Stimulated activated CD4-positive, alpha-beta T cell treated with anti-CD3 and anti-CD28 coated beads, Interleukin-15, amount 100 ng/mL, for 1 hour (primary cell): Measurements from ENCODE around the gene NMNAT2.

Experiments used
- DNase-seq, 2 donors: peaks; one replicate each; pipeline ENCODE4 v3.0.0-alpha.2; 2020; ENCODE audit warnings: low read depth in 1 of 2, low spot score in 1 of 2

The NMNAT2 gene

GRCh38 chr1:183315991-183316758, 102.0 kb downstream of the NMNAT2 start:
- no peak for DNase-seq

GRCh38 chr1:183313063-183313462, 105.1 kb downstream of the NMNAT2 start:
- DNase-seq: no peak

DNA sequence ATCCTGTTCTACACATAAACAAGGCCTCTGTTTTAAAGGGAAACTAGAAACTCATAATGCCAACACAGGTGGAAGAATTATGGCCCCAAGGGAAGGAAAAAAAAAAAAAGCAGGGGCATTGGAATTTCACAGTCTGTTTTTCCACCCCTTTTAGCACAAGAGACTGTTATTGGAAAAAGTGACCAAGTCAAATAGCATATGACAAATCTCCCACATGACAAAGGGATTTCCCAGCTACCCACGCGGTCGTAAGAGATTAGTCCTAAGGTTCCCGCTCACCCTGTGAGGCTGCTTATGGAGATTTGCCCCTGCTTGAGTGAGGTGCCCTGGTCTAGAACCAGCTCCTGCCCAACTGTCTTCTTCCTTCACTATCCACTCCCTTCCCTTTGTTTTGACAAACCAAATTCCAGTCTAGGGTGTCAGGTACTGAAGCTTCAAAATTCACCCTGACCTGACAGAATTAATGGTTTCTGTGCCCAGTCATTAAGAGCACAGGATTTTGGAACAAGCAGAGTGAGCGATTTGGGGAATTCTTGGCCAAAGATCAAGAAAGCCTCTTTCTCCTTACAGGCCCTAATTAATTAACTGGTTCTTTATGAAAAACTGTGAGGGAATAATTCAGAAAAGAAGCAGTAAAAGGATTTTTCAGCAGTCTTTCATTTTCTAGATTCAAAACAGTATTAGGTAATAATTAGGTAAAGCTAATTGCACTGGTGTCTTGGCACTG, 107.3 kb downstream of the NMNAT2 start:
- DNase-seq: no peak

DNA sequence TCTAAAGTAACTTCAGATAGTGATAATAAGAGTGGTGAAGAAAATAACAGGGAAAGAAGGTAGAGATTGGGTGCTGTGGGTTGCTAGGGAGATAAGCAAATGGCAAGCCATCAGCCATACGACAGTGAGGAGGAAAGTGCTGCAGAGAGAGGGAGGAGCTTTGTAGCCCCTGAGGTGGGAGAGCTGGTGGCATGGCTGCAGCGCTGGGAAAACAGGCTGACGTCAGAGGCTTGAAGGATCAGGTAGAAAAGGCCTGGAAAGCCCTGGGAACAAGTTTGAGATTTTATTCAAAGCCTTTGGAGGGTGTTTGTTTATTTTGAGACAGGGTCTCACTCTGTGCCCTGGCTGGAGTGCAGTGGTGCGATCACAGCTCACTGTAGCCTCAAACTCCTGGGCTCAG, 109.5 kb downstream of the NMNAT2 start:
- no peak for DNase-seq

DNA sequence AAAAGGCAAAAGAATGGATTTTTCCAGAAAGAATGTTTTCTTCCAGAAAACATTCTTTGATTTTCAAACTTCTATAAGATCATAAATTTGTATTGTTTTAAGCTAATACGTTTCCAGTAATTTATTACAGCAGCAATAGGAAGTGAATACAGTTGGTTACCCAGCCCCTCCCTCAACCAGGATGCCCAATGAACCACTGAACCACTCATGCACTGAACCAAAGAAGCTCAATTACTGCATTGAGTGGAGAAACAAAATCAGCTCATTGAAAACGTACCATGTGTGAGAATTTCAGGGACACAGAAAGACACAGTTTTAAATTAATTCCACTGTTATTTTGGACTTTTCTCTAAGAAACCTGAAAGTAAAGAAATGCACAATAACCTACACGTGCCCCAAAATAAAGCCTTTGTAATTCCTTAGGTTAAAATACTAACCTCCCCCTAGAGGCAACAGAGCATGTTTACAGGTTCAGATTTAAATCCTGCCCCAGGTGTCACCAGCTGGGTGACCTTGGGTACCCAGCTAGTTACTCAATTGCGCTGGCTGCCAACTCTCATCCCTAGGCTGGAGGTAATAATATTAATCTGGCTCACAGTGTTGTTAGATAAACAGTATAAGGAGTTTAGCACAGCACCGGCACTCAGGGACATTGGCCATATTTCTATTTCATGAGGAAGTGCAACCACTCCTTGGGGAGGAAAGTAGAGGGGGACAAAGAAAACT, 111.7 kb downstream of the NMNAT2 start:
- no peak for DNase-seq

DNA sequence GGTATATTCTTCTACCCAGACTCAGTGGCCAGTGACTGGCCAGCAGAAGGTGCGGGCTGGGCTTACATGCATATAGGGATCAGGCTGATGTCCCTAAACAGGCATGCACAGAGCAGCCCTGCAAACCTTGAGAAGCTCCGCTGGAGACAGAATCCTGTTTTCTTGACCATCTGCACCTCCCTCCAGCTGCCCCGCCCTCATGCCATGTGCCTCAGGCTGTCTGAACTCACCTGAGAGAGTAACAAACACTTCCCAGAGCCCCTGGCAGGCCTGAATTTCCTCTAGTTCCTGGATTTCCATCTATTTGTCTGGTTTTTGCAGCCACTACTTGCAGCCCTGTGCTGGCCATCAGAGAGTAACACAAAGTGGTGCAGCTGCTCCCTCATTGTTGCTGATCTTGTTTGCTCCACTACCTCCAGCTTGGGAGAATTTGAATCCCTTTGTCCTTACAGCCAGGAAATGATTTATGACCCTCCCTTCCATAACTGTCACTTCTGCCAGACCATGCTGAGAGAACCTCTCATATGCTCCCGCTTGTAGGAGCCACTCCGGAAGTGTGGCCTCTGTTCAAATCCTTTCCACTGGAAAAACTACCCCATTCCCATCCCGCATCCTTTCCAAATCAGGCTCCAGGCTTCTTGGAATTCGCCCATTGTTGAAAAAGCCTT, 113.6 kb downstream of the NMNAT2 start:
- DNase-seq: no peak

GRCh38 chr1:183303901-183304300, 114.3 kb downstream of the NMNAT2 start:
- no peak for DNase-seq

- no peak for DNase-seq
Measured at GRCh38 chr1:183303323-183303645, 114.9 kb downstream of the NMNAT2 start.

GRCh38 chr1:183302452-183303322, 115.5 kb downstream of the NMNAT2 start:
- no peak for DNase-seq

- no peak for DNase-seq
Measured at GRCh38 chr1:183301239-183301638, 116.9 kb downstream of the NMNAT2 start.

GRCh38 chr1:183300828-183301227, 117.4 kb downstream of the NMNAT2 start:
- DNase-seq: no peak

- no peak for DNase-seq
Measured at GRCh38 chr1:183300395-183300794, 117.8 kb downstream of the NMNAT2 start.

GRCh38 chr1:183296782-183297181, 121.4 kb downstream of the NMNAT2 start:
- no peak for DNase-seq

- no peak for DNase-seq
Measured at GRCh38 chr1:183295521-183295920, 122.7 kb downstream of the NMNAT2 start.

DNA sequence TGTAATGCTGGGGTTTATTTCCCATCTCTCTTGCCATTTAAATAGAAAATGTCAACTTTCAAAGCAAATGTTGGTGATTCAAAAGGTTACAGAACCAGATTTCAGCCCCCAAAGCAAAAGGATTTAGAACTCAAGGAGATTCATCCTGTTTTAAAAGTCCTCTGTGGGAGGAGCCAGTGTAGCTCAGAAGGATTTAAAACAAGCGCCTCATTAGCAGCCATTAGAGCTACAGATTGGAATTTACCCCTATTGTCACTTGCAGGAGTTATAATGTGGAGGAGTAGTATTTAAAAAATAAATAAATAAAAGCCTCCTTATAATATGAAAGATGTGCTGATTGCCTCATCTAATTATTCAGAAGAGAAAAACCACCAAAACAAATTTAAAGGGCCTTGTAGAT, 124.3 kb downstream of the NMNAT2 start:
- no peak for DNase-seq

GRCh38 chr1:183293241-183293640, 124.9 kb downstream of the NMNAT2 start:
- no peak for DNase-seq

GRCh38 chr1:183291802-183292514, 126.2 kb downstream of the NMNAT2 start:
- DNase-seq: no peak

- no peak for DNase-seq
Measured at GRCh38 chr1:183291216-183291762, 126.9 kb downstream of the NMNAT2 start.

DNA sequence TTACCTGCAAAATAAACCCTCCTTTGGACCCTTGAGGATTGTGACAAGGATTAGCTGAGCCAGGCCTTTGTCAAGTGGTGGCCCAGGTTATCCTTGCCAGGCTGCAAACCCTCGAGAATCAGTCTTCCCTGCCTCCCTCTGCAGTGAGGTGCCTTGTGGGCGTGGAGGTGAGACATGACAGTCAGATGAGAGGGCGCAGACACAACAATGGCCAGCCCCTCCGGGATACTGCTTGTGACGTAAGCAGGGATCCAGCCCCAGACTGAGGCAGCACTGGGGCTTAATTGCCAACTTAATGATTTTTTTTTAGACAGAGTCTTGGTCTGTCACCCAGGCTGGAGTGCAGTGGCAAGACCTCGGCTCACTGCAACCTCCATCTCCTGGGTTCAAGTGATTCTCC, 127.6 kb downstream of the NMNAT2 start:
- DNase-seq: no peak

DNA sequence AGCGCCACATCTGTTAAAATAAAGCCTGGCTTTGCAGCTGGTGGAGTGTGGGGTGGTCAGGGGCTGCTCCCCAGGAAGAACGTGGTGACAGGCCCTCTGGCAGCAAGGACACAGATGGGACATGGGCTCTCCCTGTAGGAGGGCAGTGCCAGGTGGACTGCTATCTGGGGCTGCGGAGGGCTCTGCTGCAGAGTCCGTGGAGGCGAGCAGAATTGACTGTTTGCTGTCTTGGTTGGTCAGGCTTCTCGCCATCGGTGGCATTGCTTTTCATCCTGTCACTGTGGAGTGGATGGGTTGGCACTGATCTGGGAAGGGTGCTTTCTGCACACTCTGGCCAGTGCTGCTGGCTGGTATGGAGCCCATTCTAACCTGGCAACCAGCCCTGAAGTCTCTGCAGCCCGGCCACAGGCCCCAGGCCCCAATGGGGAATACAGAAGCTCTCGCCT, 129.1 kb downstream of the NMNAT2 start:
- DNase-seq: no peak
